Measurements from ENCODE around the gene ISCA2. TPM values are rescaled to one million over a fixed set of nuclear protein-coding genes. Genes with fewer than 3 reads are reported as not detected.
A peak's percentile ranks its signal among the peaks of the same experiment; 100 is the strongest.

ISCA2 gene
- total RNA-seq, 4 donors from 2014 or later = 4.1 to 32.4 (median 20.6) TPM

- Histone ChIP-seq H3K4me3 (no peak overlapping the region), H3K27ac (no peak overlapping the region), H3K4me1 (no peaks in the 10 kb centered on the region), H3K9me3 (no peaks in the 10 kb centered on the region), H3K36me3 (no peaks in the 10 kb centered on the region), H3K27me3 (no peaks in the 10 kb centered on the region)
- in situ Hi-C loops (cut with MboI; ENCODE audit: low pct_ligation_motif_present in 1 of 4, low pct_unique_long_range_greater_than_20kb in 1 of 4, low sequenced_read_pairs in 3 of 4) (no loop called here), intact Hi-C loops (cut with DNase I; ENCODE audit: low total_unique reads) (loop anchor here (5.0 kb wide), 1 partner anchor 107 kb away; no protein-coding TSS in a partner anchor)
- DNase-seq = no peak
- WGBS, 2 donors (ENCODE audit: low coverage in 1 of 2) = 88% methylated on average over 10 of the region's 10 CpGs; no CpG with 5 or more reads in 1 of the 2 donors
- no peak for TF ChIP-seq POLR2A (IDR thresholded peaks at IDR 0.05)
- TF ChIP-seq EP300 (IDR thresholded peaks at IDR 0.05; ENCODE audit: low read depth) = no peak
- no peak for TF ChIP-seq POLR2AphosphoS5 (IDR thresholded peaks at IDR 0.05)
- TF ChIP-seq, protein P1, sequence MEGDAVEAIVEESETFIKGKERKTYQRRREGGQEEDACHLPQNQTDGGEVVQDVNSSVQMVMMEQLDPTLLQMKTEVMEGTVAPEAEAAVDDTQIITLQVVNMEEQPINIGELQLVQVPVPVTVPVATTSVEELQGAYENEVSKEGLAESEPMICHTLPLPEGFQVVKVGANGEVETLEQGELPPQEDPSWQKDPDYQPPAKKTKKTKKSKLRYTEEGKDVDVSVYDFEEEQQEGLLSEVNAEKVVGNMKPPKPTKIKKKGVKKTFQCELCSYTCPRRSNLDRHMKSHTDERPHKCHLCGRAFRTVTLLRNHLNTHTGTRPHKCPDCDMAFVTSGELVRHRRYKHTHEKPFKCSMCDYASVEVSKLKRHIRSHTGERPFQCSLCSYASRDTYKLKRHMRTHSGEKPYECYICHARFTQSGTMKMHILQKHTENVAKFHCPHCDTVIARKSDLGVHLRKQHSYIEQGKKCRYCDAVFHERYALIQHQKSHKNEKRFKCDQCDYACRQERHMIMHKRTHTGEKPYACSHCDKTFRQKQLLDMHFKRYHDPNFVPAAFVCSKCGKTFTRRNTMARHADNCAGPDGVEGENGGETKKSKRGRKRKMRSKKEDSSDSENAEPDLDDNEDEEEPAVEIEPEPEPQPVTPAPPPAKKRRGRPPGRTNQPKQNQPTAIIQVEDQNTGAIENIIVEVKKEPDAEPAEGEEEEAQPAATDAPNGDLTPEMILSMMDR (IDR thresholded peaks at IDR 0.05) = no peak
Measured at GRCh38 chr14:74500417-74501134, 7.0 kb downstream of the ISCA2 start.

GRCh38 chr14:74501135-74501614 lies 7.6 kb downstream of the ISCA2 start:
- H3K27me3 ChIP-seq = no peaks in the 10 kb centered on the region
- H3K36me3 ChIP-seq = no peaks in the 10 kb centered on the region
- no peaks in the 10 kb centered on the region for H3K9me3 ChIP-seq
- H3K4me1 ChIP-seq = no peaks in the 10 kb centered on the region
- peak; percentile 46 for DNase-seq
- TF ChIP-seq POLR2A (IDR thresholded peaks at IDR 0.05) = no peak
- TF ChIP-seq, protein P1 (IDR thresholded peaks at IDR 0.05) = peak; percentile 15 to 50 (median 36)
- in situ Hi-C loops (cut with MboI; ENCODE audit: low pct_ligation_motif_present in 1 of 4, low pct_unique_long_range_greater_than_20kb in 1 of 4, low sequenced_read_pairs in 3 of 4) (no loop called here), intact Hi-C loops (cut with DNase I; ENCODE audit: low total_unique reads) (loop anchor here (5.0 kb wide), 1 partner anchor 106 kb away; no protein-coding TSS in a partner anchor)
- no peak overlapping the region for H3K27ac ChIP-seq
- 66% methylated on average over 16 of the region's 16 CpGs; no CpG with 5 or more reads in 1 of the 2 donors for WGBS, 2 donors (ENCODE audit: low coverage in 1 of 2)
- no peak overlapping the region for H3K4me3 ChIP-seq

- H3K27ac ChIP-seq = no peak overlapping the region
Measured at GRCh38 chr14:74501691-74502090, 8.1 kb downstream of the ISCA2 start.

More at GRCh38 chr14:74501691-74502090, 8.1 kb downstream of the ISCA2 start:
- H3K36me3 ChIP-seq = no peaks in the 10 kb centered on the region
- H3K4me3 ChIP-seq = no peak overlapping the region
- WGBS, 2 donors (ENCODE audit: low coverage in 1 of 2) = 67 to 96% methylated on average over 4 to 5 of the region's 5 CpGs
- intact Hi-C loops (cut with DNase I; ENCODE audit: low total_unique reads) = loop anchor here (5.0 kb wide), 1 partner anchor 106 kb away; no protein-coding TSS in a partner anchor
- no peaks in the 10 kb centered on the region for H3K9me3 ChIP-seq
- TF ChIP-seq POLR2A (IDR thresholded peaks at IDR 0.05) (no peak), POLR2AphosphoS5 (IDR thresholded peaks at IDR 0.05) (no peak), EP300 (IDR thresholded peaks at IDR 0.05; ENCODE audit: low read depth) (no peak)
- TF ChIP-seq, protein P1 (IDR thresholded peaks at IDR 0.05) = no peak
- in situ Hi-C loops (cut with MboI; ENCODE audit: low pct_ligation_motif_present in 1 of 4, low pct_unique_long_range_greater_than_20kb in 1 of 4, low sequenced_read_pairs in 3 of 4) = no loop called here
- no peaks in the 10 kb centered on the region for H3K27me3 ChIP-seq
- no peak for DNase-seq
- no peaks in the 10 kb centered on the region for H3K4me1 ChIP-seq
